Effector memory CD8-positive, alpha-beta T cell (primary cell): Measurements from ENCODE around the gene SPRR2D.
"Not testable (repeated sequence)": the region's sequence is repeated elsewhere in the genome, so short reads cannot be mapped to it uniquely, and the experiment has no call there.

ENCODE experiments used
- ATAC-seq: fragments of 150-1000 bp; cut with Tn5 transposase; replicated peaks from 2 replicates; pipeline ENCODE4 v1.10.0; 2021; ENCODE audit warnings: mild to moderate bottlenecking, moderate library complexity
- DNase-seq, 3 experiments: peaks; one replicate each; pipeline ENCODE4 v3.0.0; 2021
- H3K27ac Mint-ChIP-seq, 2 donors: one replicate each; pipeline ENCODE4 v1.8.0; 2022; ENCODE audit warnings: mild to moderate bottlenecking in 2 of 2, mixed read lengths in 2 of 2, moderate library complexity in 2 of 2
- H3K27me3 Mint-ChIP-seq, 2 donors: one replicate each; pipeline ENCODE4 v1.8.0; 2022; ENCODE audit warnings: mixed read lengths in 2 of 2
- H3K36me3 Mint-ChIP-seq: one replicate; pipeline ENCODE4 v1.8.0; 2022; ENCODE audit warnings: mild to moderate bottlenecking, moderate library complexity, mixed read lengths; ENCODE audit not compliant: insufficient read depth
- H3K4me1 Mint-ChIP-seq, 2 donors: one replicate each; pipeline ENCODE4 v1.8.0; 2022; ENCODE audit warnings: low read depth in 2 of 2, mixed read lengths in 2 of 2
- H3K4me3 Mint-ChIP-seq, 2 donors: one replicate each; pipeline ENCODE4 v1.8.0; 2022; ENCODE audit warnings: mild to moderate bottlenecking in 2 of 2, mixed read lengths in 2 of 2, moderate library complexity in 2 of 2
- H3K9me3 Mint-ChIP-seq, 2 donors: one replicate each; pipeline ENCODE4 v1.8.0; 2022; ENCODE audit warnings: mixed read lengths in 2 of 2

Gene SPRR2D

DNA sequence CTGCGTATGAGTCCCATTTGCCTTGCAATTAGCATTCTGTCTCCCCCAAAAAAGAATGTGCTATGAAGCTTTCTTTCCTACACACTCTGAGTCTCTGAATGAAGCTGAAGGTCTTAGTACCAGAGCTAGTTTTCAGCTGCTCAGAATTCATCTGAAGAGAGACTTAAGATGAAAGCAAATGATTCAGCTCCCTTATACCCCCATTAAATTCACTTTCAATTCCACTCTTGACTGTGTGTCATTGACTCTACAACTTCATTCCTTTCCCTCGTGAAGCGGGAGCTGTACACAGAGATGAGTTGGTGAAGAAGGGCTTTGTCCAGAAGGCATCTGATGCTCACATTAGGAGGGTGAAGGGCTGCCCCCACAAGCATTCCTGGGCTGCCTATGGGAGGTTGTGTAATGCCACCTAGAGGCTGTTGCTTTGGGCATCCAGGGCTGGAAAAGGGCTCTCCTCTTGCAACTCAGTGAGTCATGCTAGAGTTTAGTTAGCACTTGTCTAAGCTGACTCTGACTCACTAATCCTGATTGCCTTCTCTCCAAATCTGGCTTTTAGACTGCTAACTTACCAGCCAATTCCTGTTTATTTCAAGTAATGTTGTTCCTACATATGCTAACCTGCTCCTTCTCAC, 8.1 kb downstream of the SPRR2D start:
- no peak for ATAC-seq
- DNase-seq = no peak
- H3K36me3 Mint-ChIP-seq = no peaks in the 10 kb centered on the region
- peaks cover 1 to 13% of the 10 kb centered on the region in 2 donors for H3K9me3 Mint-ChIP-seq
- peaks cover 28 to 49% of the 10 kb centered on the region in 2 donors for H3K27me3 Mint-ChIP-seq
- no peak overlapping the region for H3K4me3 Mint-ChIP-seq
- H3K27ac Mint-ChIP-seq = no peak overlapping the region
- no peaks in the 10 kb centered on the region for H3K4me1 Mint-ChIP-seq

- ATAC-seq (no peak), DNase-seq (no peak)
- Mint-ChIP-seq H3K4me1 (no peaks in the 10 kb centered on the region), H3K27me3 (peaks cover 22 to 51% of the 10 kb centered on the region in 2 donors), H3K36me3 (no peaks in the 10 kb centered on the region), H3K27ac (no peak overlapping the region), H3K9me3 (peaks cover 1 to 13% of the 10 kb centered on the region in 2 donors), H3K4me3 (no peak overlapping the region)
Observed at GRCh38 chr1:153032073-153032472, 8.8 kb downstream of the SPRR2D start.

DNA sequence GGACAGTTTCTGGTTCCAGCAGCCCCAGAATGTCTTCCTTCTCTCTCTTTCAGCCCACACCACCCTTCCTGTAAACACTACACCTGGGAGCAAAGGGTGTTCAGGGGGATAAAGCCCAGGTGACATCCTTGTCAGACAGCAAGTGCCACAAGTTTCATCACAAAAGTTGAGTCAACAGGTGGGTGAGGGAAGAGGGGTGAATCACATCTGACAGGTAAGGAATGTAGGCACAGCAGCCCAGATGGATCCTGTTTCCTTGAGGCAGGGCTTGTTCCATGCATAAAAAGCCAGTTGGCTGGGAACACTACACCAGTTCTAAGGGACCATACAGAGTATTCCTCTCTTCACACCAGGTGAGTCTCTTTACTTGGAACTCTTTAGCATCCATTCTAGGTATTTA, 10.0 kb downstream of the SPRR2D start, which contains the start of gene SPRR1B:
TSS of gene SPRR1B (plus strand) at position 309 of the 400 bp plus-strand sequence. CDS start 1,143 bp downstream, outside the sequence.
- Mint-ChIP-seq H3K27me3 (peaks cover 22 to 61% of the 10 kb centered on the region in 2 donors), H3K27ac (no peak within 1 kb of the TSS), H3K9me3 (peaks cover 1 to 13% of the 10 kb centered on the region in 2 donors), H3K4me1 (no peaks in the 10 kb centered on the region), H3K4me3 (no peak within 1 kb of the TSS), H3K36me3 (no peaks in the 10 kb centered on the region)
- DNase-seq (no peak), ATAC-seq (no peak)

DNA sequence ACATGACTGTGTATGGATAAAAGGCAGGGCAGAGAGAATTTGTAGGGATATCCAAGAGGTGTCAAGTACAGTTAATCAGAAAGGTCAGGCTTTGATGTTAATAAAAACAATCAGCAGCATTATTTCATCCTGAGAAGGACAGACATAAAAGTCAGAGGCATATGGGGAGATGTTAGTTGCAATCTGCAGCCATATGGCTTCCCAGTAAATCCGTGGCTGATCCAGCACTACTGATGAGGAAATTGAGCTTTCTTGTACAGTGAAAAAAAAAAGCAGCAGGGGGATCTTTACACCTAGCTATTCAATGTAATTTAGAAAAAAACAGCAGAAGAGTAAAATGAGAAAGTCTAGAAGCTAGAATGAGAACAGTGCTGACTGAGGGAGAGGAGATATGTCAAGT, 12.2 kb downstream of the SPRR2D start:
- DNase-seq = no peak
- H3K27ac Mint-ChIP-seq = no peak overlapping the region
- H3K27me3 Mint-ChIP-seq = peaks cover 22 to 70% of the 10 kb centered on the region in 2 donors
- no peaks in the 10 kb centered on the region for H3K36me3 Mint-ChIP-seq
- no peaks in the 10 kb centered on the region for H3K4me1 Mint-ChIP-seq
- ATAC-seq = no peak
- H3K9me3 Mint-ChIP-seq = peaks cover 1 to 13% of the 10 kb centered on the region in 2 donors
- H3K4me3 Mint-ChIP-seq = no peak overlapping the region

- H3K27me3 Mint-ChIP-seq = peaks cover 42 to 77% of the 10 kb centered on the region in 2 donors
- DNase-seq (no peak), ATAC-seq (no peak)
- no peak overlapping the region for H3K27ac Mint-ChIP-seq
- H3K9me3 Mint-ChIP-seq = peaks cover 1 to 13% of the 10 kb centered on the region in 2 donors
- no peak overlapping the region for H3K4me3 Mint-ChIP-seq
- no peaks in the 10 kb centered on the region for H3K4me1 Mint-ChIP-seq
- no peaks in the 10 kb centered on the region for H3K36me3 Mint-ChIP-seq
Observed at GRCh38 chr1:153025797-153026196, 15.1 kb downstream of the SPRR2D start.

DNA sequence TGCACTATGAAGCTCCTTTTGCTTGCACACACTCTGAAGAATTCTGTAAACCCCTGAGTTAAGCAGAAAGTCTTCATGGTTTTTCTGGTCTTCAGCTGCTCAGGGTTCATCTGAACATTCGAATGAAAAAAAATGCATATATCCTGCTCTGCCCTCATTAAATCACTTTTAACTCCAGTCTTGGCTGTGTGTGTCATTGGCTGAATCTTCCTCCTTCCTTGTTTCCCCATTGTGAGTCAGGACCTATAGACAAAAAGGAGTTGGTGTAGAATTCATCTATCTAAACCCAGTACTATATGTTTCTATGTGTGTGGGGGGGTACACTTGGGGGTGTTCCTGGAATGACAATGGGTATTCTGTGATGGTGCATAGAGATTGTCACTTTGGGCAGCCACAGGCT, 16.5 kb downstream of the SPRR2D start:
- DNase-seq = no peak
- Mint-ChIP-seq H3K4me1 (no peaks in the 10 kb centered on the region), H3K36me3 (no peaks in the 10 kb centered on the region), H3K27me3 (peaks cover 50 to 69% of the 10 kb centered on the region in 2 donors), H3K4me3 (no peak overlapping the region), H3K27ac (no peak overlapping the region), H3K9me3 (peaks cover 1 to 13% of the 10 kb centered on the region in 2 donors)
- no peak for ATAC-seq

DNA sequence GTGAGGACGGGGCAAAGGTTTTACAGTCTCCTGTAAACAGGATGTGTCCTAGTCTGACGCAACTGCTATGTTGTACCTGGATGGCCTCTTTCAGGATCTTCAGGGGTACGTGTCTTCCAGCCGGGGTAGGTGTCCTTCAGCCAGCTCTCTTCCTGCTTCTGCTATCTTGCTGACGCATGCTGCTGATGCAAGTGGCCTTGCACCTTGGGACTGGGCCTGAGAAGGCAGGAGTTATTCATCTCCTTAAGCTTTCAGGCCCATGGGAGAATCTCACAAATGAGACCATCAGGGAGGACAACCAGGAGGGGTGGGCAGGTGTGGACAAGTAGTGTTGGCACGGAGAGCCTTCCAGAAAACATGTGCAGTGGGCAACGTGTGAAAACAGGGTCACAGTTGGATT, 17.8 kb downstream of the SPRR2D start:
- Mint-ChIP-seq H3K4me3 (no peak overlapping the region), H3K27ac (no peak overlapping the region), H3K36me3 (no peaks in the 10 kb centered on the region), H3K4me1 (no peaks in the 10 kb centered on the region), H3K27me3 (peaks cover 44 to 65% of the 10 kb centered on the region in 2 donors), H3K9me3 (peaks cover 0 to 3% of the 10 kb centered on the region in 2 donors)
- ATAC-seq (no peak), DNase-seq (no peak)

DNA sequence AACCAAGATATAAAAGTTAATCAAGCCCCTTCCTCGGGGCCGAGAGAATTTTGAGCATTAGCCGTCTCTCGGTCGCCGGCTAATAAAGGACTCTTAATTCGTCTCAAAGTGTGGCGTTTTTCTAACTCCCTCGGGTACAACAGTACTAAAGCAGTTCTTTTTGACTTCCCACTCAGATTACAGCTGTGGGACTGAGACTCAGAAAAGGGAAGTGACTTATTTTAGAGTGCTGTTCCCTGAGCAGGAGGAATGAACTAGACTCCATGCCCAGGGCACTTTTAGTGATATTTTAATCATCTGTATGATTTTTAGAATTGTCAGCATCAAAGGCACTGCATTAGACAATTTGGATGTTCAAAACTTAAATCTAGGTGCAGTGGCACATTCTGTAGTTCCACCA, 18.6 kb downstream of the SPRR2D start:
- H3K4me1 Mint-ChIP-seq, ATAC-seq, H3K36me3 Mint-ChIP-seq, H3K27ac Mint-ChIP-seq, H3K9me3 Mint-ChIP-seq, DNase-seq, H3K4me3 Mint-ChIP-seq: not testable (repeated sequence)
- peaks cover 41 to 67% of the 10 kb centered on the region in 2 donors for H3K27me3 Mint-ChIP-seq

GRCh38 chr1:153021829-153022228, 19.1 kb downstream of the SPRR2D start:
- not testable (repeated sequence) for H3K36me3 Mint-ChIP-seq, H3K4me3 Mint-ChIP-seq, H3K9me3 Mint-ChIP-seq, H3K4me1 Mint-ChIP-seq, ATAC-seq, H3K27ac Mint-ChIP-seq, DNase-seq
- peaks cover 41 to 65% of the 10 kb centered on the region in 2 donors for H3K27me3 Mint-ChIP-seq

- H3K27ac Mint-ChIP-seq, ATAC-seq, H3K4me1 Mint-ChIP-seq, H3K9me3 Mint-ChIP-seq, H3K36me3 Mint-ChIP-seq, DNase-seq, H3K4me3 Mint-ChIP-seq: not testable (repeated sequence)
- peaks cover 5 to 19% of the 10 kb centered on the region in 2 donors for H3K27me3 Mint-ChIP-seq
Observed at GRCh38 chr1:153011235-153011758, 29.6 kb downstream of the SPRR2D start.

DNA sequence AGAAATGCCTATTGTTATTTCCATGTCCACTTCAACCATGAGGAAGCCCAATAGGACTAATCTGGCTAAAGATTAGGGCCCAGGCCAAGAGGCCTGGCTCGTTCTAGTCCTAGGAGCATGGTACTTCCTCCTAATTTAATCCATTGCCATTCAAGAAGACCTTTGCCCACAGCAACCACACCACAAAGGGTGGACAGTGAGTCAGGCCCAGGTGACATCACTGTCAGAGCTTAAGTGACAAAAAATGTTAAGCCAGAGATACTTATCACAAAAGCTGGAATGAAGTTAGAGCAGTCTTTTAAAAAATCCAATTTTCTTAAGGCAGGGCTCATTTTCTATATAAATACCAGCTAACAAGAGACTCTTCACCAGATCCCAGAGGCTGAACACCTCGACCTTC, 39.5 kb downstream of the SPRR2D start, which contains the start of gene SPRR3:
TSS of gene SPRR3 (plus strand) at position 368 of the 400 bp plus-strand sequence. CDS start 1,272 bp downstream, outside the sequence.
- DNase-seq (no peak), ATAC-seq (no peak)
- H3K9me3 Mint-ChIP-seq = no peaks in the 10 kb centered on the region
- peaks cover 36 to 49% of the 10 kb centered on the region in 2 donors for H3K27me3 Mint-ChIP-seq
- no peak within 1 kb of the TSS for H3K4me3 Mint-ChIP-seq
- no peaks in the 10 kb centered on the region for H3K4me1 Mint-ChIP-seq
- no peaks in the 10 kb centered on the region for H3K36me3 Mint-ChIP-seq
- H3K27ac Mint-ChIP-seq = no peak within 1 kb of the TSS

- Mint-ChIP-seq H3K4me3 (no peak overlapping the region), H3K27ac (no peak overlapping the region), H3K4me1 (no peaks in the 10 kb centered on the region), H3K36me3 (no peaks in the 10 kb centered on the region), H3K9me3 (no peaks in the 10 kb centered on the region), H3K27me3 (peaks cover 36 to 54% of the 10 kb centered on the region in 2 donors)
- ATAC-seq (no peak), DNase-seq (no peak)
Observed at GRCh38 chr1:153000294-153000693, 40.6 kb downstream of the SPRR2D start.

GRCh38 chr1:152999818-153000217, 41.1 kb downstream of the SPRR2D start:
- Mint-ChIP-seq H3K4me1 (no peaks in the 10 kb centered on the region), H3K4me3 (no peak overlapping the region), H3K9me3 (no peaks in the 10 kb centered on the region), H3K27ac (no peak overlapping the region), H3K36me3 (no peaks in the 10 kb centered on the region), H3K27me3 (peaks cover 36 to 59% of the 10 kb centered on the region in 2 donors)
- DNase-seq = no peak
- ATAC-seq = no peak

DNA sequence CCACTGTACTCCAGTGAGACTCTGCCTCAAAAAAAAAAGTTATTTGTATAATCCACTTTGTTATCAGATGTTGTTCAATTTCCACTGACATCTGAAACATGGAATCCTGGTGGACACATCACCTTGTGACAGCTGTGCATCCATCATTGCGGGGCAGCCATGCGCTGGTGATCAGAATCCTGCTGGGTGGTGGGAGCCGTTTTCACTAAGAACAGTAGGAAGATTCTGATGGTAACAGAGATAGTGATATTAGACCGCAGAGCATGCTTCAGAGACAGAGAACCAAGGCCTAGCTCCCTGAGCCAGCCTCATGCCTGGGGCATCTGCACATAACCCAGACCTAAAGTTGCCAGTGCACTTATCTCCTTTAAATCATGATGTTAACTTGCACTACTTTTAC, 42.4 kb downstream of the SPRR2D start:
- no peak overlapping the region for H3K27ac Mint-ChIP-seq
- H3K36me3 Mint-ChIP-seq = no peaks in the 10 kb centered on the region
- no peaks in the 10 kb centered on the region for H3K9me3 Mint-ChIP-seq
- H3K4me3 Mint-ChIP-seq = no peak overlapping the region
- DNase-seq (no peak), ATAC-seq (no peak)
- peaks cover 36 to 53% of the 10 kb centered on the region in 2 donors for H3K27me3 Mint-ChIP-seq
- H3K4me1 Mint-ChIP-seq = no peaks in the 10 kb centered on the region
